Measurements from ENCODE around the gene NCKAP5. TPM values are rescaled to one million over a fixed set of nuclear protein-coding genes. Genes with fewer than 3 reads are reported as not detected.

Gene NCKAP5
- total RNA-seq, 1 experiment from 2014 or later: 3.2 TPM

DNA sequence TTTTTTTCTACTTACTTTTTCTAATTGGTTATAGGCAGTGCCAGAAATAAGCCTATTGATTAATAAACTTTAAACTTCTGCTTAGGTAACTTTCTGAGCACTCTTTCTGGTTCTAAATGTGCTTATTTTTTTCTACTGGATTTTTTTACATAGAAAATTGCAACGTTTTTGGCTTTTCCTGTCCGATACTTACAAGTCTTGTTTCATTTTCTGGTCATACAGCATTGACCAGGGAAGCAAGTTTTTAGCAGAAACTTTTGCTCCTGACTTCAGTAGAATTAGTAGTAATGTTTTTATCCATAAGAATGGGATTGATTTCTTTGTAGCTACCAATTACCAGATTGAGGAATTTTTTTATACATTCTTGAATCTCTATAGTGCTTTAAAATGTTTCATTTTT lies 36.9 kb downstream of the NCKAP5 start:
- no peak overlapping the region for H2AFZ ChIP-seq (ENCODE audit: low read length)
- no peaks in the 10 kb centered on the region for H3F3A ChIP-seq (ENCODE audit: low read length, unreplicated experiment)
- no peaks in the 10 kb centered on the region for H3K27me3 ChIP-seq (ENCODE audit: low read length)
- no peak overlapping the region for H3K4me2 ChIP-seq (ENCODE audit: low read length)
- no peaks in the 10 kb centered on the region for H3K9me3 ChIP-seq (ENCODE audit: low read length)
- intact Hi-C loops (cut with micrococcal nuclease): no loop called here
- DNase-seq (no peak), ATAC-seq (no peak)
- no peaks in the 10 kb centered on the region for H4K20me1 ChIP-seq (ENCODE audit: low read length)
- H3K36me3 ChIP-seq (ENCODE audit: low read depth, low read length): no peaks in the 10 kb centered on the region
- H3K27ac ChIP-seq (ENCODE audit: low read length): no peak overlapping the region
- BruUV-seq (replicated peaks): no TSS peak
- TF ChIP-seq, protein P1, sequence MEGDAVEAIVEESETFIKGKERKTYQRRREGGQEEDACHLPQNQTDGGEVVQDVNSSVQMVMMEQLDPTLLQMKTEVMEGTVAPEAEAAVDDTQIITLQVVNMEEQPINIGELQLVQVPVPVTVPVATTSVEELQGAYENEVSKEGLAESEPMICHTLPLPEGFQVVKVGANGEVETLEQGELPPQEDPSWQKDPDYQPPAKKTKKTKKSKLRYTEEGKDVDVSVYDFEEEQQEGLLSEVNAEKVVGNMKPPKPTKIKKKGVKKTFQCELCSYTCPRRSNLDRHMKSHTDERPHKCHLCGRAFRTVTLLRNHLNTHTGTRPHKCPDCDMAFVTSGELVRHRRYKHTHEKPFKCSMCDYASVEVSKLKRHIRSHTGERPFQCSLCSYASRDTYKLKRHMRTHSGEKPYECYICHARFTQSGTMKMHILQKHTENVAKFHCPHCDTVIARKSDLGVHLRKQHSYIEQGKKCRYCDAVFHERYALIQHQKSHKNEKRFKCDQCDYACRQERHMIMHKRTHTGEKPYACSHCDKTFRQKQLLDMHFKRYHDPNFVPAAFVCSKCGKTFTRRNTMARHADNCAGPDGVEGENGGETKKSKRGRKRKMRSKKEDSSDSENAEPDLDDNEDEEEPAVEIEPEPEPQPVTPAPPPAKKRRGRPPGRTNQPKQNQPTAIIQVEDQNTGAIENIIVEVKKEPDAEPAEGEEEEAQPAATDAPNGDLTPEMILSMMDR (conservative IDR thresholded peaks at IDR 0.05; ENCODE audit: low read depth, low read length): no peak
- TF ChIP-seq EZH2phosphoT487 (IDR thresholded peaks at IDR 0.05; ENCODE audit: borderline replicate concordance, low read length): no peak
- no peak for TF ChIP-seq EZH2 (IDR thresholded peaks at IDR 0.05; ENCODE audit: low read length, unreplicated experiment)
- peaks cover 16% of the 10 kb centered on the region for H3K4me1 ChIP-seq (ENCODE audit: insufficient read depth, low read length)
- no peaks in the 10 kb centered on the region for H3K9me2 ChIP-seq (replicated peaks; ENCODE audit: low read length)
- ChIA-PET POLR2A (ENCODE audit: unreplicated experiment) (no interaction called here), CTCF (no interaction called here)
- no peak overlapping the region for H3K9ac ChIP-seq (ENCODE audit: low read length)
- no peak overlapping the region for H3K4me3 ChIP-seq (ENCODE audit: low read length)
- no peaks in the 10 kb centered on the region for H3K79me2 ChIP-seq (ENCODE audit: low read length)

DNA sequence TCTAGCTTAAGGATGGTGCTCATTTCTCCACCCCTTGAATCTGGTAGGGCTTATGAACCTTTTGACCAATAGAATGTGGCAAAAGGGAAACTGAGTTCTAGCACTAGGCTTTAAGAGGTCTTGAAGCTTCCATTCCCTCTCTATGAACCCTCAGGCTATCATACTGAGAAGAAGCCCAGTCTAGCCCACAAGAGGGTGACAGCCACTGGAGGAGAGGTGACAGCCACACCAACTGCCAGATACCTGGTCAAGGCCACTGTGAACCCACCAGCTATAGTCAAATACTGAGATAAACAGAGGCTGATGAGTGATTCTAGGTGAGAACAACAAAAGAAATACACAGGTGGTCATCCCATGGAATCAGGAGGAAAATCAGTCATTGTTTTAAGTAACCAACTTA lies 37.6 kb downstream of the NCKAP5 start:
- Histone ChIP-seq H3F3A (ENCODE audit: low read length, unreplicated experiment) (no peaks in the 10 kb centered on the region), H3K4me2 (ENCODE audit: low read length) (no peak overlapping the region), H3K9me3 (ENCODE audit: low read length) (no peaks in the 10 kb centered on the region), H3K36me3 (ENCODE audit: low read depth, low read length) (no peaks in the 10 kb centered on the region), H3K4me3 (ENCODE audit: low read length) (no peak overlapping the region), H3K9ac (ENCODE audit: low read length) (no peak overlapping the region), H3K79me2 (ENCODE audit: low read length) (no peaks in the 10 kb centered on the region), H4K20me1 (ENCODE audit: low read length) (no peaks in the 10 kb centered on the region), H2AFZ (ENCODE audit: low read length) (no peak overlapping the region), H3K27ac (ENCODE audit: low read length) (no peak overlapping the region), H3K9me2 (replicated peaks; ENCODE audit: low read length) (no peaks in the 10 kb centered on the region), H3K27me3 (ENCODE audit: low read length) (no peaks in the 10 kb centered on the region), H3K4me1 (ENCODE audit: insufficient read depth, low read length) (peaks cover 16% of the 10 kb centered on the region)
- no TSS peak for BruUV-seq (replicated peaks)
- DNase-seq: no peak
- ChIA-PET POLR2A (ENCODE audit: unreplicated experiment) (no interaction called here), CTCF (no interaction called here)
- no peak for ATAC-seq
- intact Hi-C loops (cut with micrococcal nuclease): no loop called here
- no peak for TF ChIP-seq EZH2phosphoT487 (IDR thresholded peaks at IDR 0.05; ENCODE audit: borderline replicate concordance, low read length)
- TF ChIP-seq, protein P1 (conservative IDR thresholded peaks at IDR 0.05; ENCODE audit: low read depth, low read length): no peak
- no peak for TF ChIP-seq EZH2 (IDR thresholded peaks at IDR 0.05; ENCODE audit: low read length, unreplicated experiment)

DNA sequence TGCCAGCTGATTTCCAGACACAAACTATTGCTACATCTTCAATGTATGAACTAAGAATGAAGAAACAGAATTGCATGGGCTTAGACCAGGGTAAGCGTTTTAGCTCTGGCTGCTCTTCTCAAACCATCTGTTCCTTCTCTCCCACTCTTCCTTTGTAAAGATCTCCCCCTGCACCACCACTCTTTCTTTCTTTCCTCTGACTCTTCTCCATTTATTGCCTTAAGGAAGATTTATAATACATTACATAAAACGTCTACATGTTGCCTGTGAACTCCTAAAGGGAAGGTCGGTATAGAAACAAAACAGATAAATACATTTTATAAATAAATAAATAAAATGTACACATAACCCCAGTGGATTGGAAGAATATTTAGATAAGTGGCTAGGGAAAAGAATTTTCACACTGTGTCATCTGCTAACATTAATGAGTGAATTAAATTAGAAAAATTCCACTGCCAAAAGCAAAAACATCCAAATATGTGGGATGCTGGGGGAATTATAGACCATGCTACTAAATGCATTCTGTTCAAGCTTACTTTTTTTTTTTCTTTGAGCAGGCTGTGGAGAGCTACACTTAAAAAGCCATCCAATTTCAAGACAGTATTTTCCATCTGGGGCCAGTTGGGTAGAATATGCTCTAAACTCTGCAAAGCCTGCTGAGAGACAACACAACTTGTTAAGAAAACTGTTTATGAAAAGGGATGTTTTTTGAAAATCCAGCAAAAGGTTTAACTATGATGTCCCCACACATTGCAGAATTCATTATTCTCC lies 41.5 kb downstream of the NCKAP5 start:
- Histone ChIP-seq H3K36me3 (ENCODE audit: low read depth, low read length) (no peaks in the 10 kb centered on the region), H2AFZ (ENCODE audit: low read length) (no peak overlapping the region), H3F3A (ENCODE audit: low read length, unreplicated experiment) (no peaks in the 10 kb centered on the region), H3K9me3 (ENCODE audit: low read length) (no peaks in the 10 kb centered on the region), H3K79me2 (ENCODE audit: low read length) (no peaks in the 10 kb centered on the region), H4K20me1 (ENCODE audit: low read length) (no peaks in the 10 kb centered on the region), H3K4me2 (ENCODE audit: low read length) (no peak overlapping the region), H3K27ac (ENCODE audit: low read length) (no peak overlapping the region), H3K9me2 (replicated peaks; ENCODE audit: low read length) (no peaks in the 10 kb centered on the region), H3K4me1 (ENCODE audit: insufficient read depth, low read length) (peaks cover 4% of the 10 kb centered on the region), H3K4me3 (ENCODE audit: low read length) (no peak overlapping the region), H3K9ac (ENCODE audit: low read length) (no peak overlapping the region), H3K27me3 (ENCODE audit: low read length) (no peaks in the 10 kb centered on the region)
- no peak for TF ChIP-seq EZH2 (IDR thresholded peaks at IDR 0.05; ENCODE audit: low read length, unreplicated experiment)
- TF ChIP-seq EZH2phosphoT487 (IDR thresholded peaks at IDR 0.05; ENCODE audit: borderline replicate concordance, low read length): no peak
- TF ChIP-seq, protein P1 (conservative IDR thresholded peaks at IDR 0.05; ENCODE audit: low read depth, low read length): no peak
- BruUV-seq (replicated peaks): no TSS peak
- ATAC-seq: no peak
- ChIA-PET CTCF (no interaction called here), POLR2A (ENCODE audit: unreplicated experiment) (no interaction called here)
- intact Hi-C loops (cut with micrococcal nuclease): no loop called here
- DNase-seq: no peak

All from PC-3 (cell line).